H1 (cell line): ENCODE measurements around the gene KRTAP1-5.

Experiments used
- BCL11A ChIP-seq, 2 experiments: IDR thresholded peaks; one replicate each; pipeline ENCODE4 v1.6.1; 2011; ENCODE audit warnings: low read depth in 2 of 2, low read length in 2 of 2, mild to moderate bottlenecking in 2 of 2
- CEBPB ChIP-seq: IDR thresholded peaks from 2 replicates; pipeline ENCODE4 v1.6.1; 2012; ENCODE audit warnings: low read depth, low read length
- CHD2 ChIP-seq: IDR thresholded peaks from 2 replicates; pipeline ENCODE4 v1.6.1; 2012; ENCODE audit warnings: low read length, improper control_type of control experiment
- EP300 ChIP-seq, 2 experiments: IDR thresholded peaks; 1 replicate in 1 of 2; 2 replicates in 1 of 2; pipeline ENCODE4 v1.6.1; 2011 to 2012; ENCODE audit warnings: low read depth in 2 of 2, low read length in 2 of 2, mild to moderate bottlenecking in 2 of 2, borderline replicate concordance in 1 of 2, inconsistent platforms in 1 of 2, moderate library complexity in 1 of 2
- POLR2A ChIP-seq, 2 experiments: IDR thresholded peaks; 1 replicate in 1 of 2; 2 replicates in 1 of 2; pipeline ENCODE4 v1.6.1; 2011; ENCODE audit warnings: low read depth in 2 of 2, low read length in 2 of 2, mild to moderate bottlenecking in 2 of 2; ENCODE audit errors: control extremely low read depth in 1 of 2
- POLR2AphosphoS5 ChIP-seq: IDR thresholded peaks from 2 replicates; pipeline ENCODE4 v1.6.1; 2011; ENCODE audit warnings: low read depth, low read length
- RAD21 ChIP-seq, 2 experiments: IDR thresholded peaks in 1 of 2; conservative IDR thresholded peaks in 1 of 2; 2 replicates each; pipeline ENCODE4 v1.6.1; 2011; ENCODE audit warnings: low read depth in 2 of 2, low read length in 2 of 2, improper control_type of control experiment in 1 of 2, inconsistent platforms in 1 of 2, mild to moderate bottlenecking in 1 of 2, moderate library complexity in 1 of 2
- TAF7 ChIP-seq: optimal IDR thresholded peaks from 2 replicates; pipeline ENCODE3; 2011; ENCODE audit warnings: low read depth, mild to moderate bottlenecking, inconsistent platforms, low read length, moderate library complexity, borderline replicate concordance
- TBP ChIP-seq: IDR thresholded peaks from 2 replicates; pipeline ENCODE4 v1.6.1; 2011; ENCODE audit warnings: low read depth, low read length, improper control_type of control experiment
- ZNF274 ChIP-seq: IDR thresholded peaks from 2 replicates; pipeline ENCODE4 v1.7.0; 2012; ENCODE audit warnings: low read length, borderline replicate concordance; ENCODE audit errors: extremely low read depth
- TF ChIP-seq, protein P1 (sequence below), 3 experiments: IDR thresholded peaks; 1 replicate in 2 of 3; 2 replicates in 1 of 3; pipeline versions ENCODE4 v1.5.1 to v1.6.1; 2011; ENCODE audit warnings: low read length in 3 of 3, mild to moderate bottlenecking in 3 of 3, inconsistent platforms in 2 of 3, low read depth in 1 of 3, moderate library complexity in 1 of 3; ENCODE audit not compliant: insufficient read depth in 1 of 3; ENCODE audit errors: control extremely low read depth in 1 of 3

- TF ChIP-seq CHD2 (no peak), TBP (no peak), POLR2A (IDR thresholded peaks at IDR 0.05; ENCODE audit: control extremely low read depth in 1 of 2, low read depth in 2 of 2, low read length in 2 of 2) (no peak), BCL11A (IDR thresholded peaks at IDR 0.05; ENCODE audit: low read depth in 2 of 2, low read length in 2 of 2) (no peak), POLR2AphosphoS5 (no peak), EP300 (IDR thresholded peaks at IDR 0.05; ENCODE audit: borderline replicate concordance in 1 of 2, low read depth in 2 of 2, low read length in 2 of 2) (no peak), RAD21 (IDR thresholded peaks at IDR 0.05 in 1 of 2, conservative IDR thresholded peaks at IDR 0.05 in 1 of 2; ENCODE audit: low read depth in 2 of 2, low read length in 2 of 2) (no peak), TAF7 (no peak), CEBPB (no peak), ZNF274 (no peak)
- TF ChIP-seq, protein P1, sequence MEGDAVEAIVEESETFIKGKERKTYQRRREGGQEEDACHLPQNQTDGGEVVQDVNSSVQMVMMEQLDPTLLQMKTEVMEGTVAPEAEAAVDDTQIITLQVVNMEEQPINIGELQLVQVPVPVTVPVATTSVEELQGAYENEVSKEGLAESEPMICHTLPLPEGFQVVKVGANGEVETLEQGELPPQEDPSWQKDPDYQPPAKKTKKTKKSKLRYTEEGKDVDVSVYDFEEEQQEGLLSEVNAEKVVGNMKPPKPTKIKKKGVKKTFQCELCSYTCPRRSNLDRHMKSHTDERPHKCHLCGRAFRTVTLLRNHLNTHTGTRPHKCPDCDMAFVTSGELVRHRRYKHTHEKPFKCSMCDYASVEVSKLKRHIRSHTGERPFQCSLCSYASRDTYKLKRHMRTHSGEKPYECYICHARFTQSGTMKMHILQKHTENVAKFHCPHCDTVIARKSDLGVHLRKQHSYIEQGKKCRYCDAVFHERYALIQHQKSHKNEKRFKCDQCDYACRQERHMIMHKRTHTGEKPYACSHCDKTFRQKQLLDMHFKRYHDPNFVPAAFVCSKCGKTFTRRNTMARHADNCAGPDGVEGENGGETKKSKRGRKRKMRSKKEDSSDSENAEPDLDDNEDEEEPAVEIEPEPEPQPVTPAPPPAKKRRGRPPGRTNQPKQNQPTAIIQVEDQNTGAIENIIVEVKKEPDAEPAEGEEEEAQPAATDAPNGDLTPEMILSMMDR (IDR thresholded peaks at IDR 0.05; ENCODE audit: control extremely low read depth in 1 of 3, insufficient read depth in 1 of 3, low read depth in 1 of 3, low read length in 3 of 3) = no peak
Measured at GRCh38 chr17:41063449-41063848, 36.4 kb upstream of the KRTAP1-5 start.
